ENCODE results near the gene DCBLD2.

DNA sequence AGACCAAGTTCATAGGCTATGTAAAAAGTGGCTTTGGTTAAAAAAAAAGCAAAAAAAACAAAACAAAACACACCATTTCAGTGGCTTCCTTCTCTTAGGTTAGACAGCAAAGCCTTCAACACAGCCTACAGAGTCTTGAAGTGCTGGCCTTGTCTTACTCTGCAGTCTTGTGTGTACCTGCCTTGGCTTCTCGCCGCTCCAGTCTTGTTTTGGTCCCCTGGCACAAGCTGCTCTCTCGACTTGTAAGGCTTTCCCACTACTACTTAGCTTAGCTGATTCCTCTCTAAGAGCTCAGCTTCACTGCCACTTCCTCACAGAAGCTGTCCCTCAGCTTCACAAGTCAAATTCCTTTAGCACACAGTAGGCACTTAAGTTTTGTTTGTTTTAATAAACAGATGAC, 75.4 kb downstream of the DCBLD2 start:
- TF ChIP-seq, protein P1, sequence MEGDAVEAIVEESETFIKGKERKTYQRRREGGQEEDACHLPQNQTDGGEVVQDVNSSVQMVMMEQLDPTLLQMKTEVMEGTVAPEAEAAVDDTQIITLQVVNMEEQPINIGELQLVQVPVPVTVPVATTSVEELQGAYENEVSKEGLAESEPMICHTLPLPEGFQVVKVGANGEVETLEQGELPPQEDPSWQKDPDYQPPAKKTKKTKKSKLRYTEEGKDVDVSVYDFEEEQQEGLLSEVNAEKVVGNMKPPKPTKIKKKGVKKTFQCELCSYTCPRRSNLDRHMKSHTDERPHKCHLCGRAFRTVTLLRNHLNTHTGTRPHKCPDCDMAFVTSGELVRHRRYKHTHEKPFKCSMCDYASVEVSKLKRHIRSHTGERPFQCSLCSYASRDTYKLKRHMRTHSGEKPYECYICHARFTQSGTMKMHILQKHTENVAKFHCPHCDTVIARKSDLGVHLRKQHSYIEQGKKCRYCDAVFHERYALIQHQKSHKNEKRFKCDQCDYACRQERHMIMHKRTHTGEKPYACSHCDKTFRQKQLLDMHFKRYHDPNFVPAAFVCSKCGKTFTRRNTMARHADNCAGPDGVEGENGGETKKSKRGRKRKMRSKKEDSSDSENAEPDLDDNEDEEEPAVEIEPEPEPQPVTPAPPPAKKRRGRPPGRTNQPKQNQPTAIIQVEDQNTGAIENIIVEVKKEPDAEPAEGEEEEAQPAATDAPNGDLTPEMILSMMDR (IDR thresholded peaks at IDR 0.05; ENCODE audit: extremely low read depth in 1 of 2, insufficient read depth in 1 of 2, low read depth in 1 of 2, low read length in 2 of 2), result no peak
- TF ChIP-seq POLR2AphosphoS5 (IDR thresholded peaks at IDR 0.05; ENCODE audit: insufficient read depth, low read depth, low read length) (no peak), MAX (IDR thresholded peaks at IDR 0.05; ENCODE audit: insufficient read depth, insufficient read length) (no peak), POLR2A (IDR thresholded peaks at IDR 0.05; ENCODE audit: low read depth, low read length) (no peak), JUN (IDR thresholded peaks at IDR 0.05; ENCODE audit: borderline replicate concordance, insufficient read depth, insufficient read length, low read depth) (no peak), GATA2 (IDR thresholded peaks at IDR 0.05; ENCODE audit: insufficient read depth, insufficient read length, low read depth, low read length) (no peak), EZH2 (IDR thresholded peaks at IDR 0.05; ENCODE audit: borderline replicate concordance, low read depth, low read length, severe bottlenecking) (no peak), FOS (IDR thresholded peaks at IDR 0.05; ENCODE audit: borderline replicate concordance, insufficient read depth, low read length) (no peak)
